Neural progenitor cell (in vitro differentiated cells): ENCODE results near the gene GABBR2.

Experiments used
- EZH2 ChIP-seq: fragments of 200-600 bp; sonication (generic); IDR thresholded peaks from 2 replicates; pipeline ENCODE4 v1.6.1; 2017; ENCODE audit warnings: antibody characterized with exemption, mild to moderate bottlenecking, moderate library complexity
- TF ChIP-seq, protein P1 (sequence below): fragments of 200-600 bp; sonication (generic); IDR thresholded peaks from 2 replicates; pipeline ENCODE4 v1.5.1; 2017; ENCODE audit warnings: antibody characterized with exemption, mild to moderate bottlenecking

DNA sequence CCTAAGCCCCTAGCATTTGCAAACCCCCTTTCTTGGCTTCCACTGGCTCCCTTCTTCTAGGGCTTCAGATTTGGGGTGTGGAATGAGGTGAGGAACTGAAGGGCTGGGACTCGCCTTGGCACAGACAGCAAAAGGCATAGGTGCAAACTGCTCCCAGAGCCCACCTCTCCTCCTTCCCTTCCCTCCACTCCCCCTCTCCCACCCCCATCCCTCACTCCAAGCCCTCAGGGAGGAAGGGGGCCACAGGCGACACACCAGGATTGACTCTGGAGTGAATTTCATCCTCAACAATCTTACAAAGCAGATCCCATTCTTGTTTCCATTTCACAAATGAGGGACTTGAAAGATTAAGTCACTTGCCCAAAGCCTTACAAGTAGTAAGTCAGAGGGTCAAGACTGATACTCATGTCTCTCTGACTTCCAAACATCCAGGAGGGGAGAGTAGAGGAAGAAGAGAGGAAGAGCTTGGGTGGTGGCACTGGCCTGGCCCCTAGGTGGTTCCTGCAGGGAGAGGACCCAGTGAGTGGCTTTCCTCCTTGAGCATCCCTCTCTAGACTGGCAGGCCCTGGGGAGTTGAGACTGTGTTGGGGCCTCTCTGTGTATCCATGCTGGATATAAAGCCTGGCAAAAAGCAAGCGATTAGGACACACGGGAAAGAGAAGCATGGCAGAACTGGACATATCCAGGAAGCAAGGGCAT is 193.1 kb downstream of the GABBR2 start:
- no peak for TF ChIP-seq EZH2
- TF ChIP-seq, protein P1, sequence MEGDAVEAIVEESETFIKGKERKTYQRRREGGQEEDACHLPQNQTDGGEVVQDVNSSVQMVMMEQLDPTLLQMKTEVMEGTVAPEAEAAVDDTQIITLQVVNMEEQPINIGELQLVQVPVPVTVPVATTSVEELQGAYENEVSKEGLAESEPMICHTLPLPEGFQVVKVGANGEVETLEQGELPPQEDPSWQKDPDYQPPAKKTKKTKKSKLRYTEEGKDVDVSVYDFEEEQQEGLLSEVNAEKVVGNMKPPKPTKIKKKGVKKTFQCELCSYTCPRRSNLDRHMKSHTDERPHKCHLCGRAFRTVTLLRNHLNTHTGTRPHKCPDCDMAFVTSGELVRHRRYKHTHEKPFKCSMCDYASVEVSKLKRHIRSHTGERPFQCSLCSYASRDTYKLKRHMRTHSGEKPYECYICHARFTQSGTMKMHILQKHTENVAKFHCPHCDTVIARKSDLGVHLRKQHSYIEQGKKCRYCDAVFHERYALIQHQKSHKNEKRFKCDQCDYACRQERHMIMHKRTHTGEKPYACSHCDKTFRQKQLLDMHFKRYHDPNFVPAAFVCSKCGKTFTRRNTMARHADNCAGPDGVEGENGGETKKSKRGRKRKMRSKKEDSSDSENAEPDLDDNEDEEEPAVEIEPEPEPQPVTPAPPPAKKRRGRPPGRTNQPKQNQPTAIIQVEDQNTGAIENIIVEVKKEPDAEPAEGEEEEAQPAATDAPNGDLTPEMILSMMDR = no peak
